ENCODE measurements around the gene THNSL1.

Gene THNSL1

GRCh38 chr10:25065761-25066476, 49.5 kb downstream of the THNSL1 start:
- H3K4me3 ChIP-seq (ENCODE audit: low read depth, low read length): no peak overlapping the region
- no peak for TF ChIP-seq ZNF404 (tag by site-specific recombination; IDR thresholded peaks at IDR 0.05)
- no peak for TF ChIP-seq ZNF548 (tag by site-specific recombination; IDR thresholded peaks at IDR 0.05)
- no peak for TF ChIP-seq ZNF214 (tag by site-specific recombination; IDR thresholded peaks at IDR 0.05; ENCODE audit: borderline replicate concordance)
- TF ChIP-seq ZNF560 (tag by site-specific recombination; IDR thresholded peaks at IDR 0.05; ENCODE audit: borderline replicate concordance): no peak
- TF ChIP-seq ZNF426 (tag by site-specific recombination; IDR thresholded peaks at IDR 0.05): no peak
- TF ChIP-seq SALL2 (tag by site-specific recombination; IDR thresholded peaks at IDR 0.05; ENCODE audit: borderline replicate concordance): no peak
- TF ChIP-seq REPIN1 (tag by site-specific recombination; IDR thresholded peaks at IDR 0.05; ENCODE audit: low read depth): no peak
- no peak for TF ChIP-seq ZNF155 (tag by site-specific recombination; IDR thresholded peaks at IDR 0.05)
- TF ChIP-seq ZNF473 (tag by site-specific recombination; IDR thresholded peaks at IDR 0.05): no peak
- no peak for TF ChIP-seq ZNF501 (tag by site-specific recombination; IDR thresholded peaks at IDR 0.05)
- no peak for TF ChIP-seq ZNF660 (tag by site-specific recombination; IDR thresholded peaks at IDR 0.05)
- TF ChIP-seq ZBTB26 (tag by site-specific recombination; optimal IDR thresholded peaks at IDR 0.05): no peak
- no peak for TF ChIP-seq ZNF610 (tag by site-specific recombination; IDR thresholded peaks at IDR 0.05; ENCODE audit: borderline replicate concordance)
- no peak for TF ChIP-seq RBAK (tag by site-specific recombination; IDR thresholded peaks at IDR 0.05)
- TF ChIP-seq ZNF23 (tag by site-specific recombination; IDR thresholded peaks at IDR 0.05; ENCODE audit: borderline replicate concordance): no peak
- ChIA-PET CTCF (interaction anchor here (0.6 to 5.7 kb wide), 3 partner anchors 11 to 528 kb away, joined by 3 to 22 read pairs (median 3); no protein-coding TSS in a partner anchor), POLR2A (no interaction called here)
- no peak overlapping the region for H3K27ac ChIP-seq (ENCODE audit: extremely low read depth, low read depth, low read length)
- H3K4me1 ChIP-seq (ENCODE audit: control insufficient read depth, insufficient read depth, low read length): 0 out of 2 replicates have a peak, but pooled peaks cover 3% of the 10 kb centered on the region
- no peaks in the 10 kb centered on the region for H3K9me3 ChIP-seq (ENCODE audit: control insufficient read depth, insufficient read depth, low read depth, low read length)
- H3K36me3 ChIP-seq (ENCODE audit: control insufficient read depth in 2 of 2, insufficient read depth in 1 of 2, low read length in 2 of 2): no peaks in the 10 kb centered on the region

- H3K9me3 ChIP-seq (ENCODE audit: control insufficient read depth, insufficient read depth, low read depth, low read length): no peaks in the 10 kb centered on the region
- H3K27ac ChIP-seq (ENCODE audit: extremely low read depth, low read depth, low read length): no peak overlapping the region
- ChIA-PET POLR2A (no interaction called here), CTCF (interaction anchor here (5.7 kb wide), 1 partner anchor 13 kb away, joined by 22 read pairs; no protein-coding TSS in a partner anchor)
- H3K4me3 ChIP-seq (ENCODE audit: low read depth, low read length): no peak overlapping the region
- no peaks in the 10 kb centered on the region for H3K36me3 ChIP-seq (ENCODE audit: control insufficient read depth in 2 of 2, insufficient read depth in 1 of 2, low read length in 2 of 2)
- H3K4me1 ChIP-seq (ENCODE audit: control insufficient read depth, insufficient read depth, low read length): no peaks in the 10 kb centered on the region
- TF ChIP-seq ZNF239 (tag by site-specific recombination; IDR thresholded peaks at IDR 0.05): no peak
- no peak for TF ChIP-seq ZNF433 (tag by site-specific recombination; IDR thresholded peaks at IDR 0.05; ENCODE audit: low read depth)
- TF ChIP-seq ZNF335 (tag by site-specific recombination; conservative IDR thresholded peaks at IDR 0.05): no peak
- no peak for TF ChIP-seq YY1 (tag by site-specific recombination; IDR thresholded peaks at IDR 0.05)
- TF ChIP-seq ZNF404 (tag by site-specific recombination; IDR thresholded peaks at IDR 0.05): no peak
- no peak for TF ChIP-seq ZNF768 (tag by site-specific recombination; IDR thresholded peaks at IDR 0.05)
- no peak for TF ChIP-seq ZNF549 (tag by site-specific recombination; IDR thresholded peaks at IDR 0.05)
- TF ChIP-seq PATZ1 (tag by site-specific recombination; IDR thresholded peaks at IDR 0.05): no peak
- no peak for TF ChIP-seq KLF9 (tag by site-specific recombination; IDR thresholded peaks at IDR 0.05; ENCODE audit: low read depth)
- TF ChIP-seq ZNF843 (tag by site-specific recombination; IDR thresholded peaks at IDR 0.05): 0 out of 2 replicates have a peak, but pooled peaks have one; percentile 12
- no peak for TF ChIP-seq ZNF521 (tag by site-specific recombination; IDR thresholded peaks at IDR 0.05)
- TF ChIP-seq MZF1 (tag by site-specific recombination; IDR thresholded peaks at IDR 0.05; ENCODE audit: borderline replicate concordance): no peak
- no peak for TF ChIP-seq ZNF426 (tag by site-specific recombination; IDR thresholded peaks at IDR 0.05)
- TF ChIP-seq ZNF830 (tag by site-specific recombination; IDR thresholded peaks at IDR 0.05; ENCODE audit: low read depth): no peak
These were observed 52.0 kb downstream of the THNSL1 start for GRCh38 chr10:25068152-25069058.
